ENCODE measurements around the gene ATP8B4. TPM values are rescaled to one million over a fixed set of nuclear protein-coding genes. Genes with fewer than 3 reads are reported as not detected.

The ATP8B4 gene
- polyA plus RNA-seq, 1 of the 3 experiments (the other 2 are of a cell fraction): 0.03 TPM

- CTCF ChIA-PET: interaction anchor here (0.7 to 0.8 kb wide), 2 partner anchors 15 to 29 kb away, joined by 3 read pairs; no protein-coding TSS in a partner anchor
Measured at GRCh38 chr15:49916998-49917397, 202.0 kb downstream of the ATP8B4 start.

More at GRCh38 chr15:49916998-49917397, 202.0 kb downstream of the ATP8B4 start:
- Histone ChIP-seq H3K79me2 (ENCODE audit: insufficient read depth) (no peaks in the 10 kb centered on the region), H3K9me2 (no peaks in the 10 kb centered on the region), H3K27me3 (ENCODE audit: insufficient read depth) (no peaks in the 10 kb centered on the region), H3K9ac (no peak overlapping the region), H3K9me3 (no peaks in the 10 kb centered on the region), H2AFZ (ENCODE audit: low read depth) (no peak overlapping the region), H3K36me3 (replicated peaks in 1 of 2; ENCODE audit: control insufficient read depth in 1 of 2, insufficient read depth in 2 of 2, low read length in 1 of 2) (no peaks in the 10 kb centered on the region), H3K4me1 (ENCODE audit: control insufficient read depth in 1 of 2, insufficient read depth in 2 of 2, low read depth in 1 of 2, low read length in 1 of 2) (no peaks in the 10 kb centered on the region), H3F3A (replicated peaks; ENCODE audit: insufficient read depth) (no peaks in the 10 kb centered on the region), H3K4me3 (ENCODE audit: low read depth in 2 of 2, low read length in 1 of 2) (no peak overlapping the region), H4K20me1 (ENCODE audit: insufficient read depth) (no peaks in the 10 kb centered on the region), H3K27ac (ENCODE audit: low read depth in 2 of 2, low read length in 1 of 2) (no peak overlapping the region), H3K4me2 (no peak overlapping the region)
- POLR2A ChIA-PET: no interaction called here
- 31% methylated on average over 2 of the region's 2 CpGs for WGBS (ENCODE audit: low lambda C conversion rate)
- DNase-seq: no peak
- TF ChIP-seq CTCF (IDR thresholded peaks at IDR 0.05) (no peak), RCOR1 (IDR thresholded peaks at IDR 0.05; ENCODE audit: low read length) (no peak), EP300 (IDR thresholded peaks at IDR 0.05; ENCODE audit: borderline replicate concordance in 1 of 2, low read depth in 1 of 2, low read length in 1 of 2) (no peak), FOXJ3 (CRISPR knock-in tag; IDR thresholded peaks at IDR 0.05) (no peak), NFIC (IDR thresholded peaks at IDR 0.05; ENCODE audit: borderline replicate concordance) (no peak), TAF1 (IDR thresholded peaks at IDR 0.05; ENCODE audit: borderline replicate concordance, low read depth, low read length) (no peak), REST (IDR thresholded peaks at IDR 0.05; ENCODE audit: low read depth, low read length) (no peak), FOSL2 (IDR thresholded peaks at IDR 0.05; ENCODE audit: borderline replicate concordance, low read depth) (no peak), POLR2AphosphoS5 (IDR thresholded peaks at IDR 0.05; ENCODE audit: low read depth, low read length) (no peak), RAD21 (IDR thresholded peaks at IDR 0.05; ENCODE audit: low read length) (no peak), ZBTB33 (IDR thresholded peaks at IDR 0.05; ENCODE audit: borderline replicate concordance, low read depth) (no peak), EZH2phosphoT487 (IDR thresholded peaks at IDR 0.05; ENCODE audit: borderline replicate concordance, low read depth) (no peak)

Measured in SK-N-SH (cell line).